Naive thymus-derived CD4-positive, alpha-beta T cell (primary cell): ENCODE data around the gene MAPKAPK5. TPM values are rescaled to one million over a fixed set of nuclear protein-coding genes. Genes with fewer than 3 reads are reported as not detected.
"Not testable (repeated sequence)": the region's sequence is repeated elsewhere in the genome, so short reads cannot be mapped to it uniquely, and the experiment has no call there.

Source experiments
- ATAC-seq: fragments of 150-1000 bp; cut with Tn5 transposase; 2 replicates; pipeline ENCODE4 v1.10.0; 2021; ENCODE audit warnings: mild to moderate bottlenecking, moderate library complexity
- CTCF ChIA-PET: fragments of 350-600 bp; sonication (Branson Sonifier 250); formaldehyde crosslinking; loops from one replicate; lab custom pipeline; 2021; ENCODE audit warnings: antibody characterized with exemption; lab: Charles Lee
- POLR2A ChIA-PET: fragments of 350-600 bp; sonication (Branson Sonifier 250); formaldehyde crosslinking; loops from one replicate; lab custom pipeline; 2021; ENCODE audit warnings: antibody characterized with exemption, inconsistent platforms; lab: Charles Lee
- DNase-seq, 9 donors: peaks; one replicate each; pipeline versions ENCODE4 v3.0.0 to v3.0.0-alpha.2; 2020 to 2022; ENCODE audit warnings: mixed read lengths in 1 of 9
- H3K27ac ChIP-seq: one replicate; pipeline ENCODE4 v1.7.0; 2013; ENCODE audit warnings: mild to moderate bottlenecking, low read depth, low read length, moderate library complexity
- H3K27me3 ChIP-seq, 2 donors: one replicate each; pipeline ENCODE4 v1.7.0; 2013; ENCODE audit warnings: low read length in 2 of 2, mild to moderate bottlenecking in 2 of 2, moderate library complexity in 2 of 2; ENCODE audit not compliant: control insufficient read depth in 2 of 2, insufficient read depth in 2 of 2
- H3K36me3 ChIP-seq, 3 experiments: 1 replicate in 2 of 3; 2 replicates in 1 of 3; pipeline ENCODE4 v1.7.0; 2013; ENCODE audit warnings: low read length in 3 of 3, mild to moderate bottlenecking in 3 of 3, moderate library complexity in 1 of 3; ENCODE audit not compliant: insufficient read depth in 3 of 3, control insufficient read depth in 2 of 3
- H3K4me1 ChIP-seq, 2 donors: one replicate each; pipeline ENCODE4 v1.7.0; 2013; ENCODE audit warnings: low read length in 2 of 2, mild to moderate bottlenecking in 2 of 2, moderate library complexity in 1 of 2; ENCODE audit not compliant: control insufficient read depth in 2 of 2, insufficient read depth in 2 of 2
- H3K4me3 ChIP-seq: 2 replicates; pipeline ENCODE4 v1.7.0; 2013; ENCODE audit warnings: mild to moderate bottlenecking, low read length
- H3K9me3 ChIP-seq, 3 experiments: 1 replicate in 2 of 3; 2 replicates in 1 of 3; pipeline ENCODE4 v1.7.0; 2013; ENCODE audit warnings: low read length in 3 of 3; ENCODE audit not compliant: control insufficient read depth in 2 of 3
- H3K27ac Mint-ChIP-seq, 9 donors: one replicate each; pipeline ENCODE4 v1.8.0; 2020 to 2022; ENCODE audit warnings: mixed read lengths in 9 of 9, mild to moderate bottlenecking in 8 of 9, moderate library complexity in 5 of 9, inconsistent platforms in 2 of 9
- H3K27me3 Mint-ChIP-seq, 5 donors: one replicate each; pipeline ENCODE4 v1.8.0; 2021 to 2022; ENCODE audit warnings: mixed read lengths in 5 of 5, mild to moderate bottlenecking in 1 of 5
- H3K36me3 Mint-ChIP-seq, 5 donors: one replicate each; pipeline ENCODE4 v1.8.0; 2020 to 2022; ENCODE audit warnings: mixed read lengths in 5 of 5, mild to moderate bottlenecking in 3 of 5, inconsistent platforms in 1 of 5
- H3K4me1 Mint-ChIP-seq, 7 donors: one replicate each; pipeline ENCODE4 v1.8.0; 2020 to 2022; ENCODE audit warnings: mixed read lengths in 7 of 7, mild to moderate bottlenecking in 3 of 7, inconsistent platforms in 1 of 7
- H3K4me3 Mint-ChIP-seq, 10 donors: one replicate each; pipeline ENCODE4 v1.8.0; 2020 to 2022; ENCODE audit warnings: mild to moderate bottlenecking in 10 of 10, mixed read lengths in 10 of 10, moderate library complexity in 6 of 10, inconsistent platforms in 2 of 10
- H3K9me3 Mint-ChIP-seq, 11 donors: one replicate each; pipeline ENCODE4 v1.8.0; 2020 to 2022; ENCODE audit warnings: mixed read lengths in 11 of 11, mild to moderate bottlenecking in 4 of 11, inconsistent platforms in 1 of 11, moderate library complexity in 1 of 11
- intact Hi-C, 2 donors: fragments of 100-400 bp; cut with micrococcal nuclease; formaldehyde crosslinking; loops; one replicate each; pipeline ENCODE4 v1.15.1; 2023
- polyA plus RNA-seq, 2 donors: library from polyadenylated mRNA; unstranded; fragments of 300-500 nt; fragmentation: Illumina TruSeq; gene quantifications; one replicate each; pipeline ENCODE4 v1.2.3, GENCODE V29; 2021
- total RNA-seq, 6 experiments: library from RNA in 5 of 6; stranded (reverse) in 5 of 6; gene quantifications; 1 replicate in 5 of 6; 2 replicates in 1 of 6; pipeline ENCODE4 v1.2.3 and lab custom pipeline; 2021 to 2026

The MAPKAPK5 gene
- total and polyA plus RNA-seq, 7 experiments from 2014 or later: 30.6 to 72.1 (median 58.2) TPM

- Mint-ChIP-seq H3K9me3 (peaks cover 0 to 23% (median 3%) of the 10 kb centered on the region in 11 donors), H3K27me3 (peaks cover 0 to 20% (median 0%) of the 10 kb centered on the region in 5 donors), H3K27ac (peak overlapping the region in 5 of 9 donors; percentile 41 to 82 (median 72)), H3K4me3 (peak overlapping the region in 3 of 10 donors; percentile 6 to 46 (median 43)), H3K4me1 (peaks cover 18 to 51% (median 41%) of the 10 kb centered on the region in 7 donors), H3K36me3 (peaks cover 0 to 29% (median 19%) of the 10 kb centered on the region in 5 donors)
- peaks cover 0 to 15% (median 4%) of the 10 kb centered on the region in 3 experiments for H3K36me3 ChIP-seq
- POLR2A ChIA-PET, ATAC-seq, H3K9me3 ChIP-seq, intact Hi-C loops, DNase-seq, H3K4me3 ChIP-seq, H3K27ac ChIP-seq, H3K27me3 ChIP-seq: not testable (repeated sequence)
- CTCF ChIA-PET: interaction anchor here (1.2 kb wide), 1 partner anchor 23 kb away, joined by 3 read pairs; no protein-coding TSS in a partner anchor
- H3K4me1 ChIP-seq: peaks cover 4 to 12% of the 10 kb centered on the region in 2 donors
Observed at GRCh38 chr12:111835531-111836181, 6.4 kb upstream of the MAPKAPK5 start.

DNA sequence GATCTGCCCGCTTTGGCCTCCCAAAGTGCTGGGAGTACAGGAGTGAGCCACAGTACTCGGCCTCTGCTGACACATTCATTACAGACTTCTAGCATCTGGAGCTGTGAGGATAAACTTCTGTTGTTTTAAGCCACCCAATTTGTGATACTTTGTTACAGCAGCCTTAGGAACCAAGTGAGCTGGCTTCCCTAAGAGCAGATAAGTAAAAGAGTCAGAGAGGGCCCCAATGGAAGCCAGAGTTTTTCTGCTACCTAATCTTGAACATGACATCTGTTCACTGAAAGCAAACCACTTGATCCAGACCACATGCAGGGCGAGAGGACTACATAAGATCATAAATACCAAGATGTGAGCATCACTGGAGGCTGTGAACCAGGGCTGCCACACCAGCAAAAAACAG is 3.7 kb upstream of the MAPKAPK5 start:
- intact Hi-C loops: no loop called here
- Histone ChIP-seq H3K36me3 (peaks cover 0 to 15% (median 4%) of the 10 kb centered on the region in 3 experiments), H3K27me3 (no peaks in the 10 kb centered on the region), H3K4me3 (no peak overlapping the region), H3K27ac (no peak overlapping the region), H3K9me3 (no peaks in the 10 kb centered on the region), H3K4me1 (peaks cover 18 to 21% of the 10 kb centered on the region in 2 donors)
- no peak for DNase-seq
- peak overlapping the region in 3 of 10 donors; percentile 20 to 97 (median 58) for H3K4me3 Mint-ChIP-seq
- ChIA-PET POLR2A (interaction anchor here (0.7 kb wide), 1 partner anchor 175 kb away, joined by 3 read pairs; the partner anchor contains the start of genes ERP29 and TMEM116), CTCF (no interaction called here)
- peaks cover 28 to 72% (median 58%) of the 10 kb centered on the region in 7 donors for H3K4me1 Mint-ChIP-seq
- H3K27me3 Mint-ChIP-seq: peaks cover 0 to 7% (median 0%) of the 10 kb centered on the region in 5 donors
- no peak for ATAC-seq
- H3K27ac Mint-ChIP-seq: peak overlapping the region in 7 of 9 donors; percentile 21 to 99 (median 63)
- peaks cover 0 to 35% (median 28%) of the 10 kb centered on the region in 5 donors for H3K36me3 Mint-ChIP-seq
- H3K9me3 Mint-ChIP-seq: peaks cover 0 to 23% (median 2%) of the 10 kb centered on the region in 11 donors

DNA sequence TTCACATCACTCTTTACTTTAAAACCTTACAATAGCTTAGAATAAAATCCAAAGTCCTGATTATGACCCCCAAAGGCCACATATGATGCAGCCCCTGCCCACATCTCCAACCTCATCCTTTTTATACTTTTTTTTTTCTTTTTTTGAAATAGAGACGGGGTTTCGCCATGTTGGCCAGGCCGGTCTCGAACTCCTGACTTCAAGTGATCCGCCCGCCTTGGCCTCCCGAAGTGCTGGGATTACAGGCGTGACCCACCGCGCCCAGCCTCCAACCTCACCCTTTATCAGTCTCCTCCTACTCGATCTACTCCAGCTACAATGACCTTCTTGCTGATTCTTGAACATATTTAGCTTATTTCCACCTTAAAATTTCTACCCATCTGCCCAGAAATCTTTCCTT is 1.2 kb upstream of the MAPKAPK5 start:
- Mint-ChIP-seq H3K4me1 (peaks cover 40 to 81% (median 67%) of the 10 kb centered on the region in 7 donors), H3K9me3 (peaks cover 0 to 11% (median 0%) of the 10 kb centered on the region in 11 donors), H3K27me3 (peaks cover 0 to 2% (median 0%) of the 10 kb centered on the region in 5 donors), H3K4me3 (peak overlapping the region; percentile 90 to 99 (median 98)), H3K36me3 (peaks cover 3 to 43% (median 29%) of the 10 kb centered on the region in 5 donors), H3K27ac (peak overlapping the region; percentile 91 to 100 (median 98))
- no peaks in the 10 kb centered on the region for H3K27me3 ChIP-seq
- intact Hi-C loops: loop anchor here (1.0 to 5.0 kb wide), 5 partner anchors 154 to 566 kb away; partner anchors contain the start of genes ACAD10 (in 1 of the 2), ATXN2 (in 1 of the 2), BRAP (in 1 of the 2) and ERP29 (in 1 of the 2)
- H3K36me3 ChIP-seq: peaks cover 0 to 15% (median 4%) of the 10 kb centered on the region in 3 experiments
- DNase-seq (no peak), ATAC-seq (no peak)
- H3K27ac ChIP-seq: peak overlapping the region; percentile 89
- POLR2A ChIA-PET: interaction anchor here (0.6 to 2.4 kb wide), 18 partner anchors 9 to 406 kb away, joined by 3 to 22 read pairs (median 4); partner anchors contain the start of genes ERP29, TMEM116 and TRAFD1
- CTCF ChIA-PET: interaction anchor here (0.7 to 1.1 kb wide), 2 partner anchors 18 to 54 kb away, joined by 3 read pairs; no protein-coding TSS in a partner anchor
- H3K4me1 ChIP-seq: peaks cover 28 to 32% of the 10 kb centered on the region in 2 donors
- H3K4me3 ChIP-seq: peak overlapping the region; percentile 99
- no peaks in the 10 kb centered on the region for H3K9me3 ChIP-seq

DNA sequence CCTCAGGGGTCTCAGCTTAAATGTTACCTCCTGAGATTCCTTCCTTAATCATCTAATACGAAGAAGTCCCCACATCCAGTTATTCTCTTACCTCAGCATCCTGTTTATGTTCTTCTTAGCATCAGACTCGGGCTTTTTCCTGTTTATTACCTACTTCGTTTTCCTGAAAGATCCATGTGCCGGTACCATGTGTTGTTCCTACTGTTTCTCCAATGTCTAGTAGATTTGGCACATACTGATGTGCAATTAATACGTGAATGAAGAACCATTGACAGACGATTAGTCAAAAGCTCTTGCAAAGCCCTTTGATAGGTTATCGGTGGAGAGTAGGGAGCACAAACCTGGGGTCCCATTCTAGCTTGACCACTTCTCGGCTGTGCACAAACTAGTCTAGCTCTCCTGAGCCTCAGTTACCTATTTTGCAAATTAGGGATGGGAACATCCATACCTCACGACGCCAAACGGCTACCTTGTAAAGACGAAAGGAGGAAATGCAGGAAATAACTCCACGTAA is 735 bp upstream of the MAPKAPK5 start:
- CTCF ChIA-PET: interaction anchor here (0.7 to 1.1 kb wide), 3 partner anchors 15 to 54 kb away, joined by 3 read pairs; no protein-coding TSS in a partner anchor
- intact Hi-C loops: loop anchor here (1.0 to 5.0 kb wide), 5 partner anchors 154 to 566 kb away; partner anchors contain the start of genes ACAD10 (in 1 of the 2), ATXN2 (in 1 of the 2), BRAP (in 1 of the 2) and ERP29 (in 1 of the 2)
- no peak for ATAC-seq
- Mint-ChIP-seq H3K4me3 (peak overlapping the region; percentile 90 to 99 (median 98)), H3K27me3 (peaks cover 0 to 2% (median 0%) of the 10 kb centered on the region in 5 donors), H3K27ac (peak overlapping the region; percentile 91 to 100 (median 98)), H3K4me1 (peaks cover 40 to 81% (median 67%) of the 10 kb centered on the region in 7 donors), H3K36me3 (peaks cover 3 to 43% (median 31%) of the 10 kb centered on the region in 5 donors), H3K9me3 (peaks cover 0 to 8% (median 0%) of the 10 kb centered on the region in 11 donors)
- peak overlapping the region; percentile 99 for H3K4me3 ChIP-seq
- no peaks in the 10 kb centered on the region for H3K27me3 ChIP-seq
- H3K4me1 ChIP-seq: peaks cover 28 to 32% of the 10 kb centered on the region in 2 donors
- H3K27ac ChIP-seq: peak overlapping the region; percentile 89
- peak in 1 of 9 donors; percentile 9 for DNase-seq
- POLR2A ChIA-PET: interaction anchor here (0.6 to 2.4 kb wide), 19 partner anchors 9 to 570 kb away, joined by 3 to 22 read pairs (median 4); partner anchors contain the start of genes ACAD10, BRAP, ERP29 and NAA25
- H3K9me3 ChIP-seq: no peaks in the 10 kb centered on the region
- peaks cover 0 to 15% (median 4%) of the 10 kb centered on the region in 3 experiments for H3K36me3 ChIP-seq

- peaks cover 0 to 15% (median 4%) of the 10 kb centered on the region in 3 experiments for H3K36me3 ChIP-seq
- CTCF ChIA-PET: interaction anchor here (0.7 to 1.1 kb wide), 2 partner anchors 16 to 172 kb away, joined by 3 read pairs; no protein-coding TSS in a partner anchor
- peak in 1 of 9 donors; percentile 39 for DNase-seq
- H3K27me3 ChIP-seq: no peaks in the 10 kb centered on the region
- Mint-ChIP-seq H3K9me3 (peaks cover 0 to 5% (median 0%) of the 10 kb centered on the region in 11 donors), H3K4me3 (peak overlapping the region; percentile 90 to 99 (median 98)), H3K4me1 (peaks cover 40 to 83% (median 72%) of the 10 kb centered on the region in 7 donors), H3K27me3 (peaks cover 0 to 2% (median 0%) of the 10 kb centered on the region in 5 donors), H3K27ac (peak overlapping the region; percentile 78 to 98 (median 95)), H3K36me3 (peaks cover 3 to 39% (median 30%) of the 10 kb centered on the region in 5 donors)
- peaks cover 28 to 32% of the 10 kb centered on the region in 2 donors for H3K4me1 ChIP-seq
- peak overlapping the region; percentile 89 for H3K27ac ChIP-seq
- H3K4me3 ChIP-seq: peak overlapping the region; percentile 99
- POLR2A ChIA-PET: interaction anchor here (0.7 to 2.4 kb wide), 11 partner anchors 15 to 565 kb away, joined by 3 to 22 read pairs (median 4); partner anchors contain the start of genes ACAD10, BRAP, ERP29 and NAA25
- no peaks in the 10 kb centered on the region for H3K9me3 ChIP-seq
- ATAC-seq: peak; percentile 30
- intact Hi-C loops: loop anchor here (1.0 to 5.0 kb wide), 10 partner anchors 8 to 566 kb away; partner anchors contain the start of genes RPL6 (in 2 of the 2), ACAD10 (in 1 of the 2), BRAP (in 1 of the 2) and ERP29 (in 1 of the 2)
Observed at GRCh38 chr12:111842556-111843396, 748 bp downstream of the MAPKAPK5 start.
